HL-60 (cell line): Measurements from ENCODE around the gene PRPS2.

ENCODE experiments used
- GABPA ChIP-seq: IDR thresholded peaks from 2 replicates; pipeline ENCODE4 v1.6.1; 2012; ENCODE audit warnings: low read depth
- TF ChIP-seq, protein P1 (sequence below): IDR thresholded peaks from one replicate; pipeline ENCODE4 v1.5.1; 2011; ENCODE audit warnings: low read length, control low read depth, inconsistent platforms; ENCODE audit not compliant: insufficient read depth
- TF ChIP-seq, protein P2 (sequence below): IDR thresholded peaks from 2 replicates; pipeline ENCODE4 v1.6.1; 2012; ENCODE audit warnings: low read depth; ENCODE audit not compliant: insufficient replicate concordance

DNA sequence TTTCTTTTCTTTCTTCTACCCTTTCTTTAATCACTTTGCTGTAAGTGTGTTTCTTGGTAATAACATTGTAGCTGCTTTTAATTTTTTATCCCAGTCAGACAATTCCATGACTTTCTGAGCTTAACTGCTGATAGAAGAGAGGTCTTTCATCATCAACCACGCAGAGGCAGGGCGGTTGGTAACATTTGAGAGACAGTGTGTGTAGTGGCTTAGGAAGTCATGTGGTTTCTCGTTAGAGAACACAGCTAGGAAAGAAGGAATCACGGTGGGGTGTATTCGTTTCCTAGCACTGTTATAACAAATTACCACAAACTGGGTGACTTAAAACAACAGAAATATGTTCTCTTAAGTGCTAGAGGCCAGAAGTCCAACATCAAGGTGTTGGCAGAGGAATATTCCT is 11.5 kb downstream of the PRPS2 start:
- TF ChIP-seq, protein P1, sequence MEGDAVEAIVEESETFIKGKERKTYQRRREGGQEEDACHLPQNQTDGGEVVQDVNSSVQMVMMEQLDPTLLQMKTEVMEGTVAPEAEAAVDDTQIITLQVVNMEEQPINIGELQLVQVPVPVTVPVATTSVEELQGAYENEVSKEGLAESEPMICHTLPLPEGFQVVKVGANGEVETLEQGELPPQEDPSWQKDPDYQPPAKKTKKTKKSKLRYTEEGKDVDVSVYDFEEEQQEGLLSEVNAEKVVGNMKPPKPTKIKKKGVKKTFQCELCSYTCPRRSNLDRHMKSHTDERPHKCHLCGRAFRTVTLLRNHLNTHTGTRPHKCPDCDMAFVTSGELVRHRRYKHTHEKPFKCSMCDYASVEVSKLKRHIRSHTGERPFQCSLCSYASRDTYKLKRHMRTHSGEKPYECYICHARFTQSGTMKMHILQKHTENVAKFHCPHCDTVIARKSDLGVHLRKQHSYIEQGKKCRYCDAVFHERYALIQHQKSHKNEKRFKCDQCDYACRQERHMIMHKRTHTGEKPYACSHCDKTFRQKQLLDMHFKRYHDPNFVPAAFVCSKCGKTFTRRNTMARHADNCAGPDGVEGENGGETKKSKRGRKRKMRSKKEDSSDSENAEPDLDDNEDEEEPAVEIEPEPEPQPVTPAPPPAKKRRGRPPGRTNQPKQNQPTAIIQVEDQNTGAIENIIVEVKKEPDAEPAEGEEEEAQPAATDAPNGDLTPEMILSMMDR = no peak
- no peak for TF ChIP-seq GABPA
- TF ChIP-seq, protein P2, sequence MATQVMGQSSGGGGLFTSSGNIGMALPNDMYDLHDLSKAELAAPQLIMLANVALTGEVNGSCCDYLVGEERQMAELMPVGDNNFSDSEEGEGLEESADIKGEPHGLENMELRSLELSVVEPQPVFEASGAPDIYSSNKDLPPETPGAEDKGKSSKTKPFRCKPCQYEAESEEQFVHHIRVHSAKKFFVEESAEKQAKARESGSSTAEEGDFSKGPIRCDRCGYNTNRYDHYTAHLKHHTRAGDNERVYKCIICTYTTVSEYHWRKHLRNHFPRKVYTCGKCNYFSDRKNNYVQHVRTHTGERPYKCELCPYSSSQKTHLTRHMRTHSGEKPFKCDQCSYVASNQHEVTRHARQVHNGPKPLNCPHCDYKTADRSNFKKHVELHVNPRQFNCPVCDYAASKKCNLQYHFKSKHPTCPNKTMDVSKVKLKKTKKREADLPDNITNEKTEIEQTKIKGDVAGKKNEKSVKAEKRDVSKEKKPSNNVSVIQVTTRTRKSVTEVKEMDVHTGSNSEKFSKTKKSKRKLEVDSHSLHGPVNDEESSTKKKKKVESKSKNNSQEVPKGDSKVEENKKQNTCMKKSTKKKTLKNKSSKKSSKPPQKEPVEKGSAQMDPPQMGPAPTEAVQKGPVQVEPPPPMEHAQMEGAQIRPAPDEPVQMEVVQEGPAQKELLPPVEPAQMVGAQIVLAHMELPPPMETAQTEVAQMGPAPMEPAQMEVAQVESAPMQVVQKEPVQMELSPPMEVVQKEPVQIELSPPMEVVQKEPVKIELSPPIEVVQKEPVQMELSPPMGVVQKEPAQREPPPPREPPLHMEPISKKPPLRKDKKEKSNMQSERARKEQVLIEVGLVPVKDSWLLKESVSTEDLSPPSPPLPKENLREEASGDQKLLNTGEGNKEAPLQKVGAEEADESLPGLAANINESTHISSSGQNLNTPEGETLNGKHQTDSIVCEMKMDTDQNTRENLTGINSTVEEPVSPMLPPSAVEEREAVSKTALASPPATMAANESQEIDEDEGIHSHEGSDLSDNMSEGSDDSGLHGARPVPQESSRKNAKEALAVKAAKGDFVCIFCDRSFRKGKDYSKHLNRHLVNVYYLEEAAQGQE = no peak
